GM12892 (cell line): ENCODE results near the gene ATG4D.

ENCODE experiments used
- POLR2A ChIP-seq: IDR thresholded peaks from 2 replicates; pipeline ENCODE4 v1.6.1; 2011; ENCODE audit warnings: low read depth, low read length, control low read depth
- POLR2AphosphoS5 ChIP-seq: IDR thresholded peaks from 2 replicates; pipeline ENCODE4 v1.6.1; 2011; ENCODE audit warnings: low read depth, low read length, control low read depth

DNA sequence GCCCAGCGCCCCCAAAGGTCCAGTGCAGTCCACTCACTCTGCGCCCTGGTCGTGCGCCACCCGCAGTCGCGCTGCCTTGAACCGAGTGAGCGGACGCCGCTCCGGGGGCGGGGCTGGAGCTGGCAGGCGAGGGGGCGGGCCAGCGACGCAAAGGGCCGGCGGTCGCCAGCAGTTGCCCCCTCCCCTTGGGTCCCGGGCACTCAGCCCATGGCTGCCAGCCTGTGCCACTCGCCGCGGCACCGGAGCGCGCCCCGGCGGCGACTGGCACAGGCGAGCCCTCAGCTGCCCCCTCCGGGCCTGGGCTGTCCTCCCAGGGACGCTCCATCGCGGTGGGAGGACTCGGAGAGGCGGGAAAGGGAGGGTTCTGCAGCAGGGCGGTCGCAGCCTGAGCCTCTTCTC, 26.3 kb upstream of the ATG4D start, which contains the start of gene S1PR5:
- TF ChIP-seq POLR2A (no peak), POLR2AphosphoS5 (no peak)
